ENCODE data around the gene CCDC93. TPM values are rescaled to one million over a fixed set of nuclear protein-coding genes. Genes with fewer than 3 reads are reported as not detected.

The CCDC93 gene
- polyA plus RNA-seq, 1 donor from 2014 or later: 98.4 TPM

GRCh38 chr2:118059919-118060478, 46.1 kb upstream of the CCDC93 start:
- Histone ChIP-seq H4K20me1 (ENCODE audit: insufficient read depth) (no peaks in the 10 kb centered on the region), H3K27me3 (ENCODE audit: insufficient read depth, low read depth, low read length) (no peaks in the 10 kb centered on the region), H3F3A (ENCODE audit: insufficient read depth, low read length, poor library complexity, severe bottlenecking) (no peaks in the 10 kb centered on the region), H3K79me2 (replicated peaks; ENCODE audit: insufficient read depth, low read length) (no peaks in the 10 kb centered on the region), H3K36me3 (ENCODE audit: insufficient read depth, low read length) (no peaks in the 10 kb centered on the region), H3K27ac (ENCODE audit: low read length) (no peak overlapping the region), H3K9ac (ENCODE audit: low read length) (no peak overlapping the region), H3K9me2 (ENCODE audit: insufficient read depth, low read length) (no peaks in the 10 kb centered on the region), H3K9me3 (ENCODE audit: low read length) (no peaks in the 10 kb centered on the region), H3K4me3 (ENCODE audit: low read length) (no peak overlapping the region), H2AFZ (ENCODE audit: low read depth, low read length) (no peak overlapping the region), H3K4me2 (ENCODE audit: low read length) (no peak overlapping the region)
- TF ChIP-seq MXI1 (conservative IDR thresholded peaks at IDR 0.05; ENCODE audit: poor library complexity, severe bottlenecking): no peak
- TF ChIP-seq RAD21 (conservative IDR thresholded peaks at IDR 0.05): no peak
- TF ChIP-seq TAF1 (IDR thresholded peaks at IDR 0.05; ENCODE audit: low read depth): no peak
- TF ChIP-seq POLR2AphosphoS5 (IDR thresholded peaks at IDR 0.05): no peak
- TF ChIP-seq SMC3 (conservative IDR thresholded peaks at IDR 0.05; ENCODE audit: poor library complexity): no peak
- no peak for TF ChIP-seq CTCF (IDR thresholded peaks at IDR 0.05; ENCODE audit: poor library complexity, severe bottlenecking)
- TF ChIP-seq EZH2 (IDR thresholded peaks at IDR 0.05; ENCODE audit: borderline replicate concordance, insufficient read depth, low read length, poor library complexity, severe bottlenecking): no peak
- TF ChIP-seq REST (IDR thresholded peaks at IDR 0.05; ENCODE audit: borderline replicate concordance): no peak
- no peak for TF ChIP-seq EP300 (conservative IDR thresholded peaks at IDR 0.05; ENCODE audit: poor library complexity, severe bottlenecking)

GRCh38 chr2:118058951-118059350, 45.1 kb upstream of the CCDC93 start:
- Histone ChIP-seq H3F3A (ENCODE audit: insufficient read depth, low read length, poor library complexity, severe bottlenecking) (no peaks in the 10 kb centered on the region), H2AFZ (ENCODE audit: low read depth, low read length) (no peak overlapping the region), H3K9me2 (ENCODE audit: insufficient read depth, low read length) (no peaks in the 10 kb centered on the region), H4K20me1 (ENCODE audit: insufficient read depth) (no peaks in the 10 kb centered on the region), H3K27me3 (ENCODE audit: insufficient read depth, low read depth, low read length) (no peaks in the 10 kb centered on the region), H3K4me2 (ENCODE audit: low read length) (no peak overlapping the region), H3K4me3 (ENCODE audit: low read length) (no peak overlapping the region), H3K79me2 (replicated peaks; ENCODE audit: insufficient read depth, low read length) (no peaks in the 10 kb centered on the region), H3K9me3 (ENCODE audit: low read length) (no peaks in the 10 kb centered on the region), H3K9ac (ENCODE audit: low read length) (no peak overlapping the region), H3K36me3 (ENCODE audit: insufficient read depth, low read length) (no peaks in the 10 kb centered on the region), H3K27ac (ENCODE audit: low read length) (no peak overlapping the region)
- TF ChIP-seq CTCF (IDR thresholded peaks at IDR 0.05; ENCODE audit: poor library complexity, severe bottlenecking): no peak
- no peak for TF ChIP-seq TAF1 (IDR thresholded peaks at IDR 0.05; ENCODE audit: low read depth)
- TF ChIP-seq REST (IDR thresholded peaks at IDR 0.05; ENCODE audit: borderline replicate concordance): no peak
- no peak for TF ChIP-seq SMC3 (conservative IDR thresholded peaks at IDR 0.05; ENCODE audit: poor library complexity)
- no peak for TF ChIP-seq POLR2AphosphoS5 (IDR thresholded peaks at IDR 0.05)
- TF ChIP-seq EZH2 (IDR thresholded peaks at IDR 0.05; ENCODE audit: borderline replicate concordance, insufficient read depth, low read length, poor library complexity, severe bottlenecking): no peak
- no peak for TF ChIP-seq RAD21 (conservative IDR thresholded peaks at IDR 0.05)
- no peak for TF ChIP-seq EP300 (conservative IDR thresholded peaks at IDR 0.05; ENCODE audit: poor library complexity, severe bottlenecking)
- TF ChIP-seq MXI1 (conservative IDR thresholded peaks at IDR 0.05; ENCODE audit: poor library complexity, severe bottlenecking): no peak

All from neural cell (in vitro differentiated cells).